Measurements from ENCODE around the gene ABCA5.

- TF ChIP-seq EZH2 (optimal IDR thresholded peaks at IDR 0.05; ENCODE audit: low read depth, low read length) (no peak), CTCF (IDR thresholded peaks at IDR 0.05; ENCODE audit: low read length) (no peak), EZH2phosphoT487 (IDR thresholded peaks at IDR 0.05; ENCODE audit: low read length) (no peak)
Measured at GRCh38 chr17:69269131-69269998, 57.6 kb downstream of the ABCA5 start.
